Activated T-cell treated with anti-CD3 and anti-CD28 coated beads for 4 hours (primary cell): Measurements from ENCODE around the gene FMNL2.
"Not testable (repeated sequence)": the region's sequence is repeated elsewhere in the genome, so short reads cannot be mapped to it uniquely, and the experiment has no call there.

Source experiments
- DNase-seq: peaks from one replicate; pipeline ENCODE4 v3.0.0-alpha.2; 2020

FMNL2 gene

DNA sequence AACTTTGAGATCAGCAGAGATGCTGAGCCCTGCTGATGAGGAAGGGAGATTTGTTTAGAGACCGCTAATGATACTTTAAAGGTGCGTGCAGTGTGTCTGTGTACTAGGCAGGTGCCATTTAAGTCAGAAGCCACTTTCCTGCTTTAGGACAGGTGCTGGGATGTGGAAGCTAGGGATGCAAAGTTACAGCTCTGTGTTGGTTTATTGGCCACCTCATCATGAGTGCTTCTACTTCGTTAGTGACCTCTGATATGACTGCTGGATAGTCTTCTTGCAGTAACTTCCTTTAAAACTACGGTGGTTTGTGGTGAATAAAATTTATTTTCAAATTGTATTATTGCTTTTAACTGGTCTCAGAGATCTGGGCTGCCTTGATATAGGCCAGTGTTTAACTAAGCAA lies 44.1 kb downstream of the FMNL2 start:
- no peak for DNase-seq

DNA sequence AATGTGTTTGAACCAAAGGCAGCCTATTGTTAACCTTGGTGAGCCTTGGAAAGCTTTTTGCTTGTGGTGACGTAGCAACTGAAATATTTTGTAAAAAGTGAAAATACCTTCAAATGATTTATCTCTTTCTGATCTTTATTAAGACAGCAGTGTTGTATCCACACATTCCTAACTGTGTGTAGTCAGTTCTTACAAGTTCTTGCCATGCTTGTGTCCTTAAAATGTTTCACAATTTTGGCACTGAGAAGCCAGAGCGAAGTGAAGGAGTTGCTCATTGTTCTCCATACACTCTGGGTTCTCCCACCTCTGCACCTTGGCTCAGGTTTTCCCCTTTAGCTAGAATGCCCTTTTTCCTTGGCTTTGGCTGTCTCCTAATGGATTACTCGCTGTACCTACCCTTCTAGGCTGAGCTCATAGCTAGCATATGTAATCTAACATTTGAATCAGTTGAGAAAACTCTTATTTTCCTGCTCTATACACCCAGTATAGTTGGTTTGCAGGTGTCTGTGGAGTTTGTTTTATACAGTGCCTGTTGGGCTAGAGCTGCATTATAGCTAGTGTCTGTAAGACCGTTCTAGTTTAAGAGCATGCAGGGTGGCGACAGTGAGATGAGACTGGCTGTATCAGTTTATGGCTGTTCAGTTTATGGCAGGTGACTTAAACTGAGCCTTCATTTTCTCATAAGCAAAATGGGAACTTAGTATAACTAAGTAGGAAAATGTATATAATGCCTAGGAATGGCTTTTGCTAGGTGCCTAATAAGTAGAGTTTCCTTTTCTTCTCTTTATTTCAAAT lies 45.5 kb downstream of the FMNL2 start:
- no peak for DNase-seq

DNA sequence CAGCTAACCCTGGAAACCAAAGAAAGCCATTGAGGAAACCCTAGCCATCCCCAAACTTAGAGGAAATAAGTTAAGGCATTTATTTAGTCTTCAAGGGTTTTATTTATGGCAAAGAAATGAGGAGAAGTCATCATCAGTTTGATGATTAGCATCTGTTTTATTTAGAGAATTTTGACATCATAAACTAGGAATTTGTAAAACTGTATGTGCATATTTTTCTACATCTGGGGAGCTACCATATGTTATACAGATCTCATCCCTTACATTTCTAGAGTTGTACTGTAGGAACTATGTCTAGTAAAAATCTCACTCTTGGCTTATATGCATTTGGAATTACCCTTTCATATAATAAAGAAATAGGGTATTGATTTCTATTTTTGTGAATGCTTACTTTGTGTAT lies 48.7 kb downstream of the FMNL2 start:
- DNase-seq, result no peak

DNA sequence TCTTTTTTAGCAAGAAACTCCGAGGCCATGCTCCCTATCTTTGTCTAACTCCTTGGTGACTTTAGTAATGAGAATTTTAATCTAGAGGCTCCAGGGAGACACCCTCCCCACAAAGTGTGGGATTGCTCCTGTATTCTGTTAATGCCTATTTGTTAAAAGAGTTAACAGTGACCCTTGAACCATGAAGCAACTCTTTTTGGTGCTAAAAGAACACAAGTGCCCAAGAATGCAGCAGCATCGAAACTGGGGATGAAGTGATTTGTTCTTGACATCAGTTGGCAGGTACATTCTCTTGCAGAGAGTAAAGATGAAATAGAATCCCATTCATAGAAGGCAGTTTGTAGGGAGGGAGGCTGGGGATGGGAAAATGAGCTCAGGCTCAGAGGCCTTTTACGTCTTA lies 50.0 kb downstream of the FMNL2 start:
- DNase-seq, result no peak

DNA sequence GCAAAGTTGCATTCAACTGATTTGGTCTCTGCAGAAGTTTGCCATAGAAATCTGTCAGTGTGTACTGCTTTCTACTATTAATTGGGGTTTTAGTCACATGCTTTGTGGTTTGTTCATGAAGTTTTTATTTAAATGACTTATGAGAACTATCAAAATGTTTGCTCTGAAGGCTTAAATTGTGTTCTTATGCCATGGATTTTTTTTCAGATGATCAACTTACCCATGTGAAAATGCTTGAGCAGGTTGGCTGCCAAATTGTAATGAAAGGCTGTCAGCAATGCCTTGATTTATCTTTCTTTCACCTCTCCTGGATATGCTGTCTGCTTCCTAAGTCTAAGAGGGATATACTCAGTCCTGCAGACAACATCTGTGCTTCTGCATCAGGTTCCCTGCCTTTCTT lies 50.7 kb downstream of the FMNL2 start:
- no peak for DNase-seq

DNA sequence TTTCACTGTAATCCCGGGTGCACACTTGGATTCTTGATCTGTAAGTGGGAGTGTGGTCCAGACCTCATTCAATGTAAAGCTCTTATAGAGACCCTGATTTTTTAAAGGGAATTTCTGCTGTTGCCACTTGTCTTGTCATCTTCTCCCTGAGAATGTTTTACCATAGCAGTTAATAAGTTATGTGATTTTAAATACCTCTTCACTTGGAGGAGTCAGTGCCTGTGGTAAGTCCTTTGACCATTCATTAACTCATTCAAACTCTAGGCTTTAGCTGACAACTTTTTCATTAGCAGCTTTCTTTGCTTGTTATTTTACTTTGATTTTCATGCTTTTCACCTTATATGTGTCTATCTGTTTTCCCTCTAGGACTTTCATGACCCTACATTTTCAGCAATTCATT lies 51.3 kb downstream of the FMNL2 start:
- DNase-seq, result no peak

DNA sequence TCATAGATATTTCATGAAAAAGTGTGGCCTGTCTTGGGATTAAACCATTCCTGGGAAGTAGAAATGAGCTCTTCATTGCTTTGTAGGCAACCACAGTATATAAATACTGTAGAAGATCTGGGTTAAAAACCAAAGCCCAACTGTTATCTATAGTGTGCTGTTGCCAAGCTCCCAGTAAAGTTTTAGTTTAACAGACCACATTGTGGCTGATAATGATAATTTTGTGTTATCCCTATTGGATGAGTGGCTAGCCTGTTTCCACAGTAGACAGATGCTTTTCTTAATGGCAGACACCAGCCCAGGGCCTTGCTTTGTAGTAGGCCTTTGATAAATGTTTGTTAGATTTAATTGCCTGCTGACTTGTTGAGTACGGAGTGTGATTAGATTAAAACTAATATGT lies 52.1 kb downstream of the FMNL2 start:
- DNase-seq, result no peak

DNA sequence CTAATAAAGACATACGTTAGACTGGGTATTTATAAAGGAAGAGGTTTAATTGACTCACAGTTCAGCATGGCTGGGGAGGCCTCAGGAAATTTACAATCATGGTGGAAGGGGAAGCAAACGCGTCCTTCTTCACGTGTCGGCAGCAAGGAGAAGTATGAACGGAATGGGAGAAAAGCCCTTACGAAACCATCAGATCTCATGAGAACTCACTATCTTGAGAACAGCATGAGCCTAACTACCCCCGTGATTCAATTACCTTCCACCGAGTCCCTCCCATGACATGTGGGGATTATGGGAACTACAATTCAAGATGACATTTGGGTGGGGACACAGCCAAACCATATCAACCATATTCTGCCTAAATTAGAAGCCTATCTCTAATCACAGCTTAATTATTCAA lies 53.3 kb downstream of the FMNL2 start:
- not testable (repeated sequence) for DNase-seq

DNA sequence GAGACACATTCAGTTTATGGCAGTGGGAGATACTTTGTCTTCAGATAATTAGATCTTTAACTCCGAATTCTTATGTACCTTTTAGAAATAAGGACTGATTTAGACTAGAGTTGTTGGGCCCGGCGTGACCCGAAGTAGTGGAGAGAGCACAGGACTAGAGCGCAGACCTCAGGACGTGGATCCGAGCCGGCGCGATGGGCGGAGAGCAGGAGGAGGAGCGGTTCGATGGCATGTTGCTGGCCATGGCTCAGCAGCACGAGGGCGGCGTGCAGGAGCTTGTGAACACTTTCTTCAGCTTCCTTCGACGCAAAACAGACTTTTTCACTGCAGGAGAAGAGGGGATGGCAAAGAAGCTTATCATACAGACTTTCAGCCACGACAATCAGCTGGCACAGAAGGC lies 54.5 kb downstream of the FMNL2 start:
- DNase-seq, result no peak

DNA sequence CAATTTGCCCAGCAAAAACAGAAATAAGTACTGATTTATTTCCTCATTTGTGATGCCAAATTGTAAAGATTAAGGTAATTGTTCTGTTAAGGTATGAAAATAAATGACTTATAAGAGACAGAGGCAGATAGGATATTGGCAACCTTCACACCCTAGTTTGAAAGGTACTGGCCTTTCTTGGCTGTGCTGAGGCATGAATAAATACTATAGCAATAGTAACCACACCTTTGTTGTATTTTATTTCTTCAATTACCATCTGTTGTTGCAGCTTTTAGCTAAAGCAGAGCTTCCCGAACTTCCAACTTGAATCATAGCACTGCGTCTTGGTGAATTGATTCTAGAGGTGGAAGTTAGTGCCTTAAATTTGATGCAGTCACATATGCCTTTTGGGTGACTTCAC lies 55.9 kb downstream of the FMNL2 start:
- no peak for DNase-seq

DNA sequence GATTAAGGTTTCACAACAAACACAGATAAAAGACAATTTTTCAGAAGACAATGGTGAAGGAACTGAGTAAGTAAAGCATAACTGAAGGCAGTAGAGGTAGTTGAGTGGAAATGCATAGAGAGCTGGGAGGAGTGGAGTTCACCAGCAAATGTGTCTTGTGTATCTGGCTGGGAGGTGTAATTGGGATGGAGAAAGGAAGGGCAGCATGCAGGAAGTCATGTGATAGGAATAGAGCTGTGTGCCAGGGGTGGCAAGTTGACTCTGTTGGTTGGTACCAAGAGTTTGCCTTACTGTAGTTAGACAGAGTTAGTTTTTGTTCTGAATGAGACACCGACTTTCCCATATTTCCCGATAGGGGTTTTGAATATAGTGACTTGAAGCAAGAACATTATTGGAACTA lies 56.3 kb downstream of the FMNL2 start:
- DNase-seq, result no peak

DNA sequence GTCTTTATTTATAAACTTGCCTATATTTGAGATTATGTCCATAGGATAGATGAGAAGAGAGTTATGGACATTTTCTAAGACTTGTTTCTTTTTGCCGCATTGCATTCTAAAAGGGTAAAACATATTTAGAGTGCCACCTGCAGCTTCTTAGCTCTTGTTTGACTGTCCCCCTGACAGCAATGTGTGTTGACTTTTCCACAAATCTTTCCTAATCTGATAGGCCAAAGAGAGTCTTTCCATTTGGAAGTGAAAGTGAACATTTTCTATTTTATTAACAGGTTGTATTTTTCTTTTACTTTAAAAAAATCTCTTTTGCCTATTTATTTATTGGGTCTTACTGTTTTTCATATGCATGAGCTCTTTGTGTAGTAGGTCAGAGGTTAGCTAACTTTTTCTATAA lies 58.4 kb downstream of the FMNL2 start:
- no peak for DNase-seq

DNA sequence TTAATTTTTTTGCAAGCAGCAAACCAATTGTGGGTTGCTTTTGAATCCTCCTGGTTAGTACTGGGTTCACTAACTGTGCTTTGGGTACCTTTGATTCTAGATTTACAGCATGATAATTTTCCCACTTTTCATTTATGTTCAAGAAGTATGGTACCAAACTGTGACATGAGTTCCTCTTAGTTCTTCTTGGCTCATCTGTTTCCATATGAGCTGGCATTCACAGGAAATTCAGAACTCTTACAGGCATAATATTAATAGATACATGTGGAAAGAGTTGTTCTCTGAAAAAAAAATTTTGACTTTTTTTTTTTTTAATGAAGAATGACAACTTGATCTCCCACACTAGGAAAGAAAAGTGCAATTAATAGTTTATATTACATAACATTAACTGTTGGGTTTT lies 59.4 kb downstream of the FMNL2 start:
- no peak for DNase-seq

DNA sequence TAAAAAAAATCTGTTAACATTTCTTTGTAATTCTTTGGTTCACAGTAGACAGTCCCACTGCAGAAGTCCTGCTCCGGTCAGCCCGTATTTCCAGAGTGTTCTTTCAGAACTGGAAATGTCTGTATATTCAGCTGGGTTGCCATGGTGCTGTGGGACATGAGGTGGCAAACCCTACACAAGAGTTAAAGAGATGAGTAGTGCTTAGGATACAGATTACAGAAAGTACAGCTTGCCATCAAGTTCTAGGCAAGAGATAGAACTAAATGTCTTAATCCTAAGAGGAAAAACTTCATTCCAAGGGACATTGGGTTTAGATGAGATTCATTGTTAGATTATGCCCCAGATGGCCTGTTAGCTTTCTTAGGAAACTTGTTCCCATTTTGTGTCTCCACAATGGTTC lies 60.1 kb downstream of the FMNL2 start:
- DNase-seq, result no peak

DNA sequence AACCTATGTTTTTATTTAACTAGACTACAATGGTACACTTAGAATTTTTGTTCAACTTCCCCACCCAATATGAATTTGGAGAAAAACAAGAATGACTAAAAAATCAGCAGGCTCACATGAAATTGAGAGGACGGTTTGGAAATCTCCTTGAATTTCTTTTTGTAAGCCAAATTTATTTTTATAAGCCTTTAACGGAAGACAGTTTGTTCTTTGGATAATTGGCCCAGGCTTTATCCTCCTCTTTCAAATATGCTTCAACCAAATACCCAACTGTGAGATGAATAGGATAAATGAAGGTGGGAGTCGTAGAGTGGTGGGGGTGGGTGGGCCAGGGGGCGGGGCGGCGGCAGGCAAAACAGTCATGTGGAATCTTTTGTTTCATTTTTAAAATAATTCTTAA lies 60.6 kb downstream of the FMNL2 start:
- no peak for DNase-seq

DNA sequence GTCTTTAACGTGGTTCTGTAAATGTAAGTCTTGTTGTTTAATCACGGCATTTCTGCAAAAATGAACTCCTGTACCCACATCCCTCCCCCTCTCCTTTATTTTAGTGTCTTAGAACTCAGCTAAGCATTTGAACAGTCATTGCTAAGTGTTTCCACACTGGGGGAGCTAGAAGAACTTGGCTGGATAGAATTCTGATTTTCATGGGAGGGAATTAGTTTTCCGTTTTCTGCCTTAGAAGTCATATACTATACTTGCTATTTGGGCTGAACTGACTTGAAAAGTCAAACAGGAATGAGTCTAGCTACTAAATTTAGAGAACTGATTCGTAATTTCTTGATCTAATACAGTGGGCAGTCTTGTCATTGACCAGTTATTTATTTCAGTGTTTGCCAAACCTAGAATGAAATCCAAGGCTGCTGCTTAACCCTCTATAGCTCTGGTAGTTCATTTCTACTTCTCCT lies 61.1 kb downstream of the FMNL2 start:
- no peak for DNase-seq

DNA sequence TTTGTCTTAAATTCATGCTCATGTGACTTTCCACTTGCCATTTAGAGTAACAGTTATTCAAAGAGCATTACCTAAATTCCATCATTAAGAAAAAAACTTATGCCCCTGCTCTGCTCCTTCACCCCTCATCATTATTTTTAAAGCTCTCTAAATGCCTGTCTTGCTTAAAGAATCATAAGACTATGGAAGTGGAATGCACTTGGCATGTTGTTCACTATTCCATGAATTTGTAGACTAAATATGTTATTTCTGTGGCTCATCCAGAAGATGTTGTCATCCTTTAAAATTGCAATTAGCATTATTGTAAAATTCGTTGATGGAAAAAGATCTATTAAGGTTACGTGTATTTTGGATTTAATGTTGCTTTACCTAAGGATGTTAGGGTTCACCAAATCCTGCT lies 61.8 kb downstream of the FMNL2 start:
- DNase-seq, result no peak

DNA sequence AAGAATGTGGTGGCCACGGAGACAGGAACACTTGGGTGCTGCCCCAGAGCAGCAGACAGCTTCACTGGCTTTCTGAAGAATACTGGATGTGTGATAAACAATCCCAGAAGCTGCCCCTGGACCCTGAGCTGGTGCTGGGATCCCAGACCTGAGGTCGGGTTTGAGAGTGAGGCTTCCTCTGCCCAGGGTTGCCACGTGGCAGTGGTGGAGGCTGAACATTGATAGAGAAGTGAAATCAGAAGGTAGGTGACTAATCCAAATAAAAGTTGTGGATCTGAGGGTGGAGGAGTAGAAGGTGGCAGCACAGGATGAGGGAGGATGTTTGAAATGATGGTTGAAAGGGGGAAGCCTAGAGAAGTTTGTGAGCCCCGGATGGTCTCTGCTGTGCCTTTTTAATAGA lies 64.0 kb downstream of the FMNL2 start:
- DNase-seq, result no peak

DNA sequence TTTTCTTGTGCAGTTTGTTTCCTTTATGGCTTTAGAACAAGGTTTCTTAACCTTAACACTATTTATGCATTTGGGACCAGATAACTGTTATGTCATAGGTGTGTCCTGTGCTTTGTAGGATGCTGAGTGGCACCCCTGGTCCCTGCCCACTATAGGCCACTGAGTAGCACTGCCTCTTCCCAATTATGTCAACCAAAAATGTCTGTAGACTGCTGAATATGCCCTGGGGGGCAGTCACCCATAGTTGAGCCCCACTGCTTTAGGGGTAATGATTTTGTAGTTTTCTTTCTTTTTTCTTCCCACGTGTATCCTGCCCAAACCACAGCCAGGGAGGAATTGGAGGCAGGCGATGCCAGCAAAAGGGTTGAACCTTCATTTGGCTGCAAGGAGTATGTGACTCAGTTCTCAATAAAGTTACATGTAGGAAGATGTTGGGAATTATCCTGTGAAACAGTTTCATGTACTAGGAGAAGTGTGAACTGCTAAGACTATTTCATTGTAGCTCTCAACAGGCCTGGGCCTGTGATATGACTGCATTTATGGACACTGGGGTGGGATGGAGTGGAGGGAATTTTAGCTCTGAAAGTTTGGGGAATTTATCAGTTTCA lies 65.7 kb downstream of the FMNL2 start:
- DNase-seq, result no peak

DNA sequence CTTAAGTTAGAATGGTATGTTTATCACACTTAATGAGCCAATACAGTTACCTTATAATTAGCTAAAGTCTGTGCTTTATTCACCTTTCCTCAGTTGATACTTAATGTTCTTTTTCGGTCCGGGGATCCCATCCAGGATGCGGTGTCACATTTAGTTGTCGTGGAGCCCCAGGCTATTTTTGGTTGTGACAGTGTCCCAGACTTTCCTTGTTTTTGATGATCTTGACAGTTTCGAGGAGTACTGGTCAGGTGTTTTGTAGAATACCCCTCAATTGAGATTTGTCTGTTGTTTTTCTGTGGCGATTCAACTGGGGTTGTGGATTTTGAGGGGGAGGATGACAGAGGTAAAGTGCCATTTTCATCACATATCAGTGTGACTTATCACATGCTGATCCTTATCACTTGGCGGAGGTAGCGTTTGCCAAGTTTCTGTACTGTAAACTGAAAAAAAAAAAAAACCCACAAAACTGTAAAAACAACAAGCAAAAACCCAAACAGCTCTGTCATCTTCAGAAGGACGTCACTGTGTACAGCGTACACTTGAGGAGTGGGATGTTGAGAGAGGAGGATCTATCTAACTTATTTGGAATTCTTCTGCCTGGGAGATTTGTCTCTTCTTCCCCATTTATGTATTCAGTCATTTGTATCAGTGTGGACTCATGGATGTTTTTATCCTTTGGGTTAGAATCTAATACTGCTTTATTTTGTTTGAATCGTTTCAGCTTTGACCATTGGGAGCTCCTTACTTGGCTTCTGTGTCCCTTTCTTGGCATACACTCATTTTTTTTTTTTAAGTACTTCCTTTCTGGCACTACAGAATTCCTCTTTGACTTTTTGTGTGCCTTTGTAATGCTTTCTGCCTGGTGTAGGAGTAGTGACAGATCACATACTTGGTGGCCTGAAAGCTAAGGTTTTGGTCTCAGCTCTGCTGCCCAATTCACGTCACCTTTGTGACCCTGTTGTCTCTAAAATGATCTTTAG lies 68.1 kb downstream of the FMNL2 start:
- no peak for DNase-seq

DNA sequence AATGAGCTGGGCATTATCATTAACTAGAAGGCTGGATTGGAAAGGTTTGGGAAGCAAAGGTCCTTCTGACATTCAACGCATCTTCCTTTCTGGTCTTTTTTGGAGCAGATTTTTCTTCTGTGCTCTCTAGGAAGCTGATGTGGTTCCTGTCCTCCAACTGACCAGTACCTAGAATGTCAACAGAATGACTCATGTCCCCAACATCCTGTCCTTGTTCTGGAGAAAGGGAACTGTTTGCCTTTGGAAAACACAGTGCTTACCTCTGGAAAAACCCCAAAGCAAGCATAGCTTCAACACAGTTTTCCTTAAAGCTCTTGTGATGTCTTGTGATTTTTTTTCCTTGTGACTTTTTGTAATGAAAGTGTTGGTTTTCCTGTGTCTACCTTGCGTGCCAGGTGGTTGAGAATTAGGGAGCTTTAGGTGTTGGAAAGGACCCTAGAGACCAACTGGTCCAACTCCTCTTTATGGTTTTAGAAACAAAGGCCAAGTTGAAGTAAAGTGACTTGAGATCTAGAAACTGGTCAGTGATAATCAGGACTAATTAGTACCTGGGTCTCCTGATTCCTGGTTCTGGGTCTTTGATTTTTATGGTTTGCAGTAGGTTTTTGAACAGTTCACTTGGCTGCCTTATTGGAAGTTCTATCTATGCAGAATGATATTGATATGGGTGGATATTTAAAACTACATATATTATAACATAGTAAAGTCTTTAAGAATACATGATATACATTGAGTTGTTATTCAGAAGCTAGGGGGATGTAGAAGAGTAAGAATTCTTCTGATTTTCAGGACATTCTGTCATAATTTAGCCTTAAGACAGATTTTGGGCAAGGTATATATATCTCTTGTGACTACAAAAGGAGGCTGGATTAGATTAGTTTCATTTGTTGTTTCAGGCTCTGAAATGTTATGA lies 70.5 kb downstream of the FMNL2 start:
- DNase-seq, result no peak

DNA sequence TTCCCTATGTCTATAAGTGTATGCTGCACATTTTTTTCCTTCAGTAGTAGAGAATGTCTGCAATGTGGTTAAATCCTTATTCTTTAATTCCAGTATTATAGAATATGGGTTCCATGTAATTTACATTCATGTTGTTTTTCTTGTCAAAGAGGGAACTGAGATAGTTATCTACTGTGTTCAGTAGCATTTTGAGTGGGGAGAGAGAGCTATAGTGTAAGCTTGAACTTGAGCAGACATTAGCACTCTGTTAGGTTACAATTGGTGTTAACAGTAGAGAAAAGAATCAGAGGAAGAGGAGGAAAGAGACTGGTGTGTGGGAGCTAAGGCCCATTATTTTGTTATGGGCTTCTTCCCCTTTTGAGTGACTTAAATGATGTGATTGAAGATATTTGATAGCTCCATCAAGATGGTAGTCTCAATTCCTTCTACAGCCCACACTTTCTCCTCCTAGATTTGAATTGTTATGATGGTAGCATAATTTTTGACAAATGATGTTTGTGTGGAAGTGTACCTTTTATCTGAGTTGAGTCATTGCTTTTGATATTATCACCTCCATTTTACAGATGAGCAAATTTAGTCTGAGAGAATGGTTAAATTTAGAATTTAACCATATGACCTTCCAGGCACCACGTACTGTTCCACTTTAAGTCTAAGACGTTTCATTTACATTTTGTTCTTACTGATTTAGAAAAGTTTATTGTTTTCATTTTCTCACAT lies 71.3 kb downstream of the FMNL2 start:
- no peak for DNase-seq
